Activated gamma-delta T cell treated with Interleukin-2 at 50 U/mL for 16 hours (primary cell): ENCODE measurements around the gene CCDC152.

Source experiments
- DNase-seq: peaks from one replicate; pipeline ENCODE4 v3.0.0-alpha.2; 2020

Gene CCDC152

DNA sequence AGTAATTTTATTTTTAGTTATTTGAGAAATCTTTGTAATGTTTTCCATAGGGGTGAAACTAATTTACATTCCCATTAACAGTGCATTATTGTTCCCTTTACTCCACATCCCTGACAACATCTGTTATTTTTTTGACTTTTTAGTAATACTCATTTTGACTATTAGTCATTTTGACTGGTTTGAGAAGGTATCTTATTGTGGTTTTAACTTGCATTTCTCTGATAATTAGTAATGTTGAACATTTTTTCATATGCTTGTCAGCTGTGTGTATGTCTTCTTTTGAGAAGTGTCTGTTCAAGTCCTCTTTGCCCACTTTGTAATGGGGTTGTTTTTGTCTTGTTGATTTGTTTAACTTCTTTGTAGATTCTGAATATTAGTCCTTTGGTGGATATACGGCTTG lies 27.5 kb downstream of the CCDC152 start:
- DNase-seq = no peak

DNA sequence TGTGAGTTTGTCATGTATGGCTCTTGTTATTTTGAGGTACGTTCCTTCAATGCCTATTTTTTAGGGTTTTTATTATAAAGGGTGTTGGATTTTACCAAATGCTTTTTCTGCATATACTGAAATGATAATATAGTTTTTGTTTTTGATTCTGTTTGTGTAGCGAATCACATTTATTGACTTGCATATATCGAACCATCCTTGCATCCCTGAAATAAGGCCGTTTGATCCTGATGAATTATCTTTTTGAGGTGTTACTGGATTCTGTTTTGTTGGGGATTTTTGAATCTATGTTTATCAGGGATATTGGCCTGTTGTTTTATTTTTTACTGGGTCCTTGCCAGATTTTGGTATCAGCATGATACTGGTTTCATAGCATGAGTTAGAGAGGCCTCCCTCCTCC lies 29.1 kb downstream of the CCDC152 start:
- DNase-seq = no peak

DNA sequence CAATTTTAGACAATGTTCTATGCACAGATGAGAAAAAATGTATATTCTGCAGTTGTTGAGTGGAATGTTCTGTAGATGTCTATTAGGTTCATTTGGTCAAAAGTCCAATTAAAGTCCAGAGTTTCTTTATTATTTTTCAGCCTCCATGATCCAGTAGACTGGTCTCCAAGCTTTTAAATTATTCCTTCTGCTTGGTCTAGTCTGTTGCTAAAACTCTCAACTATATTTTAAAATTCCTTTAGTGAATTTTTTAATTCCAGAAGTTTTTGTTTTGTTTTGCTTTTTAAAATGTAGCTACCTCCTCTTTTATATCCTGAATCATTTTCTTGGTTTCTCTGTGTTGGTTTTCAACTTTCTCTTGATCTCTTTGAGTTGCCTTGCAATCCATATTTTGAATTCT lies 30.5 kb downstream of the CCDC152 start:
- no peak for DNase-seq

DNA sequence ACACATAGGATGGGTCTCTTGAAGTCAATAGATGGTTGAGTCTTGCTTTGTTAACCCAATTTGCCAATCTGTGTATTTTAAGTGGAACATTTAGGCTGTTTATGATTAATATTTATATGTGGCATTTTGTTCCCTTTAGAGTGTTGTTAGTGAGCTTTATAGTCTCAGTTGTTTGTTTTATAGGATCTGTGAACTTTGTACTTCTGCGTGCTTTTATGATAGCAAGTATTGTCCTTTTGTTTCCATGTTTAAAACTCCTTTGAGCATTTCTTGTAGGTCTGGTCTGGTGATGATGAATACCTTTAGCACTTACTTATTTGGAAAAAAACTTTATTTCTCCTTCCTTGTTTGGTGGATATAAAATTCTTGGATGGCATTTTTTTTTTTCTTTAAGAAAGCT lies 31.2 kb downstream of the CCDC152 start:
- DNase-seq = no peak

DNA sequence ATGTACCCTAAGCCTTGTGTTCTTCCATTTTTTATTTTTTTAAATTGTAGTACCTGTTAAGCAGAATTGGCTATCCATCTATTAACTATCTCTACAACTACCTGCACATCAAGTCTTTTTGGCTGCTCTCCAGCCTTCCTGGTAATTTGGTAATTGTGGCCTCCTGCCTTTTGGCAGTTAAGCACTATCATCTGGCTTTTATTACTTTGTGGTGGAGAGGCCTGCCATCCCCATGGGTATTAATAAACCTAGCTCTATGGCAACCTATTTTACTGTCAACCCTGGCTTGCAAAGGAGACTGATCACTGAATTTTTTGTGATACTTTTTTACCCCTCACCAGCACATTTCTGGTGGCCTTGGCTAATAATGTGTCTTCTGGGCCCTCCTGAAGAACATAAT lies 34.5 kb downstream of the CCDC152 start:
- no peak for DNase-seq

DNA sequence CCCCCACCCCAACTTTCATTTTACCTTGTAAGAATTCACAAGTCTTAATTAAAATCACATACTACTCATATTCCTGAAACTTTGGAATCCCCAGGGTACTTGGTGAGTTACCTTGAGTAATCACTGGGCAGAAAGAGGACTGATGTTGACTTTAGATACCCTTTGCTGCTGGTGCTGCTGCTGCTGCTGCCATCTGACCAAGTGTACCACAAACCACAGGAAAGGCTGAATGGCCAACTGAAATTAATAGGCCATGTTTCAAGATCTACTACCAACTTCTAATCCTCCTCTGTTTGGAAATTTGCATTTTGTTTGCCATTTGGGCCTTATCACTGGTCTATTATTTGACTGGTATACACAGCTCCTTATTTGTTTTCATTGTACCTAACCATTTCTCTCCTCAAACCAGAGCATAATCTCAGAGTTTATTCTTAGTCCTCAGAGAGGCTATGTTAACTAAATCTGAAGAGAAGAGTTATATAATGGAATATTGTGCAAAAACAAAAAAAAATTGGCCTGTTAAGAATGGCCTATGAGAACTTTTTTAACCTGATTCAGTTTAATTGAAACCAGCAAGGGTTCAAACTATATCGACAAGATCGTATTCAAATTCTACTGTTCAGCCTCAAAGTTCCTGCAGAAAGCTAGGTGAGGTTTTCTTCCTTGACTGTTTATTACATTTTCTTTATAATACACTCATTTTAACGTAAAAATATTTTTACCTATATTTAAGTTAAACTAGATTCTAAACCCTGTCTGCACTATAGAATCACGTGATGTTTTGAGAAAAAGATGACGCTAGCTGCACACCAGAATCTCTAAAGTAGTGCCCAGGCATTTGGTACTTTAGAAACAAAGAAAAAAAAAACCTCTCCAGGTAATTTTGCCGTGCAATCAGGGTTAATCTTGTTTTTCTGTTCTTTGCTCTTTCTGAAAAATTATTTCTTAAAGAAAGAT lies 41.9 kb downstream of the CCDC152 start:
- no peak for DNase-seq

DNA sequence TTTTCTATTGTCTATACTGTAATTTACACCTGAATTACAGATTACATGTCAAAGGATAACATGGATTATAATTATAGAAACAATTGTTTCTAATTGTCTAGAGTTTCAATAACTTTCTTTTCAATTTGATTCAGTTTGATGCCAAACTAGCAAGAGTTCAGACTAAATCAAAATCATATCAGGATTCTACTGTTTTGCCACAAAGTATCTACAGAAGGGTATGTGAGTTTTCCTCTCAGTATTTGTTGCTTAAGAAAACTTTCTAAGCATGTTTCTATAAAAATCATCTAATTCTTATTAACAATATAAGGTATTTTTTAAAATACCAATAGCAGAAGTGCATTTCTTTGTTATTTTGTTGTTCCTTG lies 42.6 kb downstream of the CCDC152 start:
- no peak for DNase-seq

DNA sequence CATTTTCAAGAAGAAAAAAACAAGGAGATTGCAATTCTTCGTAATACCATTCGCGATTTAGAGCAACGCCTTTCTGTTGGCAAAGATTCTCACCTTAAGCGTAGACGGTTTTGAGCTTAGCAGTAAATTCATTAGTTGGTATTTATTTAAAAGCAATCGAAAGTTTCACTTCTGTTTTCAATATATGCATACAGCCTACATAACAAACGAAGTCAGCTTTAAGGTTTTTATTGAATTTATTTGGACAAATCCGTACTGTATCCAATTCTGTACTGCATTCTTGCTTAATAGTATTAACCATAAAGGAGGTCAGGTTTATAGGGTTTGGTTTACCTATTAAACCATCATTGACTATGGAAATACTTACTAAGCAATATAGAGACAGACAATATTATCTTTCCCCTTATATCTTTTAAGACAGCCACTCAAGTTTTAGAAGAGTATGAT lies 43.1 kb downstream of the CCDC152 start:
- no peak for DNase-seq

DNA sequence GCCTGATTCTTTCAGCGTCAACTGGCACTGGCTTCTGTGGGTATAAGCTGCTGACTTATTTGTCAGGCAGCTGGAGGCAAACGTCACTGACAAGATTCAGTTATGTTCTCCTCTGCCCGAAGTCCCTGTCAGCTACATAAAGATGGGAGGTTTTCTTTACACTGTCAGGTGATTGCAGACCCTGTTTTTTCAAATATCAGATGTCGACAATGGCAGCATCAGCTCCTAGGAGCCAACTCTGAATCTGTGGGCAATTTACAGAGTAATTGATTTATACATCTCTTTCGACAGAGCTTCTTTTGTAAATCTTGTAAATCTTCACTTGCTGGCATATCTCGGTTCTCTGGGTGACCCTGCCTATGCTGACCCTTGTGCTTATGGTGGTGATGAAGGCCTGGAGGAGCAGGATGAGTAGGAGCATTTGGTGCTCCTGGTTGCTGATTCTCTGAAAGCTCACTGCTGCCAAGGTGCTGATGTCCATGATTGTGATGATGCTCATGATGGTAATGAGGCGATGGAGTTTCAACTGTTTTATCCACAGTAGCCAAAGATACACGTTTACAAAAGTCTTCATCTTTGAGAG lies 44.2 kb downstream of the CCDC152 start:
- DNase-seq = no peak

DNA sequence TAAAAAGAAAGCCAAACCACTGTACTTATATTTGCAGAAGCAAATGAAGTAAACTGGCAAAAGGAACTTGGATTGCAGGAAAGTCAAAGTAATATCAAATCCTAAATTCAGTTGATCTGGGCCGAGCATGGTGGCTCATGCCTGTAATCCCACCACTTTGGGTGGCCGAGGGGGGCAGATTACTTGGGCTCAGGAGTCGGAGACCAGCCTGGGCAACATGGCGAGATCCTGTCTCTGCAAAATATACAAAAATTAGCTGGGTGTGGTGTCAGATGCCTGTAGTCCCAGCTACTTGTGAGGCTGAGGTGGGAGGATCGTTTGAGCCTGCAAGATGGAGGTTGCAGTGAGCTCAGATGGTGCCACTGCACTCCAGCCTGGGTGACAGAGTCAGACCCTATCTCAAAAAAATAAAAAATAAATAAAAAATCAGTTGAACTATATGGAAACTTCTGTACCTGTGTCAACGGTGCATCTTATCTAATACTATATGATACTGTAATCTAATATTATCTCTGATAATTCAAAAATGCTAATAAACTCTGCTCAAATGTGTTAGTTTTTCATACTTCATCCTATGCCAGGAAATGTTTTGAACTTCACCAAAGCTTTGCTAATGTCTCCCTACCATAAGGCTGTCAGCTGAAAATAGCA lies 45.0 kb downstream of the CCDC152 start:
- no peak for DNase-seq

DNA sequence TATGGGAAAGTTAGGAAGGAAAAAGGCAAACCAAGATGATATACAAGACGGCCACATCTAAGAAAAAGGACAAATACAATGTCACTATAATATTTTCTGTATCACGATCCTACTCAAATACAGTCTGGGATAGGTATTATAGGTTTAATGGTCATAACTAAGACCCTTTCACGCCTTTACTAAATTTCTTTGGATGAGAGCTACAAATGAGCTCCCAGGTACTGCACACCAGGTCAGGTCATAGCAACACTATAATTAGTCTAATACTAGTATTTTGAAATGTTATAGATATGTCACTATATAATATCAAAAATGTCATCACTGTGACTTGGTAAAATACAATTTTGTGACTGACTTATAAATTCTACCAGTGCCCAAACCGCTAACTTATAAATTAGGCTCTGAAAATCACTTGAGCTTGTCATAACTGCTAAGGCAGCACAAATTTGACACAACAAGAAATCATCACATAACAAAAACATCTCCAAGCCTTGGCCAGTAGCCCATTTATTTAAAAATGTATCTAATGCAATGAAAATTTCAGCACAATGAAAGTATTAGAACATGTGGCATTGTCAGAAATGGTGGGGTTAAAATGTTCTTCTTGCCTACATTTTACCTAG lies 48.2 kb downstream of the CCDC152 start:
- no peak for DNase-seq

DNA sequence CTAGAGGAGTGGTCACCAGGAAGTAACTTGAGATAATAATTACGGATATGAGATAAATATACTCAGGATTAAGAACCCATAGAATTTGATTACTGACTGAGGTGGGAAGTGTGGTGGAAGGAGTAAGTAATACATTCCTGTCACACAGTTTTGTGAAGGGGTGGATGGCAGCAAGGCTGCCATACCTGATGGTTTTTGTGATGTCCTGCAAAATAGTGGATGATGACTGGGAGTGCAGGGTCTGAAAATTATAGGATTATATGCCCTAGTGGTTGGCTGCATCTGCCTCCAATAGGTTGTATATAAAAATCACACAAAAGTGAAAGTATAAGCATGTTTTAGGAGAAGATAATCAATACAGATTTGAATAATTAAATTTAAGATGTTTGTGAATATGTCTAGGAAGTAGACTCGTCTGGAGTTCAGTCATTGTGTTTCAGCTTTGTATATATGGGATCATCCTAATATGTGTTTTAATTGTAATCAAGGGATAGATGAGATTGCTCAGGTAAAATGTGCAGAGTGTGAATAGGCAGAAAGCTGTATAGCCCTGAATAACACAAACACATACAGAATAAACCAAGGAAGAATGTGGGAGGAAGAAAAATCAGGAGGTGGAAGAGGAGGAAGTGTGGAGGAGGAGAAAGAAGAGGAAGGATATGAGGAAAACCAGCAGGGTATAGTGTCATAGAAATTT lies 49.5 kb downstream of the CCDC152 start:
- DNase-seq = no peak

DNA sequence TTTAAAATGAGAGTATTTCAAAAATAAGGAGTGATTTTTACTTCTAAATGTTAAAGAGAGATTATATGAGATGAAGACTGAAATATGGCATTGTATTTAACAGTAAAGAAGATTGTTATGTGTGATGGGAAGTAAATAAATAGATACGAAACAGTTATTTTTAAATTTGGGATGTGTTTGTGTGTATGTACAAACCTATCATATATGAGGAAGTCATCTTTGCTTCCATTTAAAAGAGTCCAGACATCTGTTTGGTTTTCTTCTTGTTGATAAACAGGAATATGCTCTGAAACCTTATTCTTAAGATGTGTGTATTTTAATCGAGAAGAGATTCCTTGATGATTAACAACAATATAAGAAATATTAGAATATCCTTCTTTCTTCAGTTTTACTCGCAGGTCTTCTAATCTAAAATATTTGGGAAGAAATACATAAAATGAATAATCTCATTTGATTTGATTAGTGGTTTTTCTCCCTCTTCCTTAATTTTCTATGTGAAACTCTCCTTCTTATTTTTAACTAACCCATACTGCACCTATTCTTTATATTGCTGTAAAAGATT lies 50.2 kb downstream of the CCDC152 start:
- DNase-seq = no peak

DNA sequence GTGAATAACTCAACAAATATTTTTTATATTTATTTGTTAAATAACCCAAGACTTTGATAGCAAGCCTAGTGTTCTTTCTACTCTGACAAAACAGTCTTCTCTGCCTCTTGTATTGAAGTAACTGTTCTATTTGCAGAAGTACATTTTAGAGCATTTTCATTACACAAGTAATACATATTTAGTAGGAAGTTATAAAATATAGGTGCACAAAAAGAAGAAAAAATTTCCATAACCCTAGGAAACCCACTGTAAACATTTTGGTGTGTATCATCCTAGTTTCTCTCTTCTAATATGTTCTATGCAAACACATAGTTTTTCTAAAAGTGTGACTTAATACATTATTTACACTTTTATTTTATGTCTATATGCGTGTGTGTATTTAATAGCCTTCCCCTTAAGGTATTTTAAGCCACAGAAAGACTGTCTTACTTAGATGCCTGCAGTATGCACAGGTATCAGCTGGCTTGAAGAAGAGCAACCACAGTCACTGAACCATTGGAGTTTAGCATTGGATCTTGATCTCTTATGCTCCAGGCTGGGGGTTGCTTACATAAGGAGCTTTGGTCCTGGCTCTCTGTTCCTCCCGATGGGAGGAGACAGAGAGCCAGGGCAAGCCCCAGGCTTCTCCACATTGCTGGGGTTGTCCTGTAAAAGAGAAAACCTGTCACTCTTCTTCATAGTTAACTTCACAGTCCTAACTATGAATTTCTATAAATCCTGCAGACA lies 51.3 kb downstream of the CCDC152 start:
- no peak for DNase-seq

DNA sequence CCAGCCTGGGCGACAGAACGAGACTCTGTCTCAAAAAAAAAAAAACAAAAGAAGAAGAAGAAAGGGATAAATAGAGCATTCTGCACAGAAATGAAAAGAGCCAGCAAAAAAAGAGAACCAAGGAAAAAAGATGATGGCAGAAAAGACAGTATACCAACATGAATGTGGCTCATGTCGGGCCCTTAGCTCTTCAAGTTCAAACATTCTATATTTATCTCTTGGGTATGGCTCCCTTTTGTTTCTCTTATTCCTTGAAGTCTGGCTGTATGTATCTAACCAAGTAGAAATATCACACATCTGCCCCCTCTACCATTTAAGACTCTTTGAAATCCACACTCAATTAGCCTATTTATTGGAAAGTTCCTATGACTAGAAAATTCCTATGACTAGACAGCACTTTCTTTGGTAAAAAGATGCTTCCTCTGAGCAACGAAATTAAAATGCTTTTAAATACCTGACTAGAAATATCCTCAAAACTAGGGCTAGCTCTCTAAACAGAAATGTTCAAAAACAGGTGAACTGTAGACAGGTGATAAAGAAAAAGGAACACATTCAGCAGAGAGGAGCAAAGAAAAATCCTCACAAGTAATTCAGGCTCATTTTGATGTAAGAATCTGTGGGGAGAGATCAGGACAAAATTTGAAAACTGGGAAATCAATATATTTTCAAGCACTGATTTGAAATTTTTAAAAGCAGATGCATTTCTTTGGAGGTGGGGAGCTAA lies 52.4 kb downstream of the CCDC152 start:
- DNase-seq = no peak

DNA sequence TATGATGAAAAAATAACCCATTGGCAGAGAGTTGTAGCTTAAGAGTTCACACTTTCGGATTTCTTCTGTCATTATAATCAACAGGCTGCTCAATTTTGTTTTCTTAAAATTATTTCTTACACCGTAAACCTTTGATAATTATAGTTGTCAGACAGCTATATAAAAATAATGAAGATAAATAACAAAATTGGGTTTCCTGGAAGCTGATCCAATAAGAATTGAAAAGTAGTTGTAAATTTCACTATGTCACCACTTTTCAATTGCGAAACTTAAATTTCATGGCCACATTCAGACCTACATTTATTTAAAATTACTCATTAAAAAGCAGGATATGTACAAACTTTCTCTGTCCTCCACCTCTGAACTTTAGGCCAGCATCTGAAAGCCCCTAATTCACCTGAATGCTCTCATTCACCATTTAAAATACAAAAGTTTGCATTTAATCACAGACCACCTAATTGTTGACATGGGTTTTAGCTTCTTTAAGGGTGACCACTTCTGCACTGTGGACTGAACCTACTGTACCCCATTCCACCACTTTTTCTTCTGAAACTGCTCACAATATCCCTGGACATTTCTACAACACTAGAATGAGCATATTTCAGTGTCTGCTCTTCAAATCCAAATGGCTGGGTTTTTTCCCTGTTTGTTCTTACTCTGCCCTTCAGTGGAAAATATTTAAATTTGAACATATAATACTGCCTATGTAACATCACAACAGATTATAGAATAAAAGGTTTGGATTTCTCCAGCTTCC lies 54.4 kb downstream of the CCDC152 start:
- DNase-seq = no peak

DNA sequence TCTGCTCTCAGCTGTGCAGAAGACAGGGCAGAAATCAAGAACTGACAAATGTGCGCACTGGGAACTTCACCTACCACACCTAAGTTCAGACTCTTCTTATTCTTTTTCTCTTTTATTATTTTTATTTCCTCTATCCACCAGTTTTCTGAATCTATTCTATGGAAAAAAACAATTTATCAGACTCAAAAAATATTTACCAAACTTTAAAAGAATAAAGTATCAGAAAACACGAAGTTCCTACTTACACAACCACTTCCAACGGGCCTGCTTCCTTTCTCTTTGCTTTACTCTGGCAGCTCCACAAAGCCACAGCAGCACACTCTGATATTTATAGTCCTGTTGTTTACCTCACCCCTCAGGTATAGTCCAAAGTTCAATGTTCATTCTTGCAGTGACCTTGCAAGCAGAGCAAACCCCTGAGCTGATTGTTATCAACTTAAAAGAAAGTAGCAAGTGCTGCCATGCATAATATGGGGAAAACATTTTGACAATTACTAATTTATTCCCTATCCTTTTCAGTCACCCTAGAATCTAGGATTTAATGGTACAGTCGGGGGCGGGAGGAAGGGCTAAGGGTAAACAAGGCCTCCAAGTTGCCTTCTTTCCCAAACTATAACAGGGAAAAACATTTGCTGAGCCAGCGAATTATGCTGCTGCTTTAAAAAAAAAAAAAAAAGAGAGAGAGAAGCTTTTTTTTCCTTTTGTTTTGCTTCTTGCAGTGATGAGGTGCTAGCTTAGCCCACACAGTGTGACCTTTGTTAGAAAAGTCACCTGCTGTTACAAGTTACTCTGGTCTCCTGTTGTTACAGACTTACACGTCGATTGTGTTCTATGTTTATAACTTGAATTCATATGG lies 55.2 kb downstream of the CCDC152 start, which contains the start of gene SELENOP:
SELENOP (minus strand) TSS at position 302 of the 856 bp plus-strand sequence. CDS start 3,539 bp downstream, outside the sequence.
- no peak for DNase-seq

DNA sequence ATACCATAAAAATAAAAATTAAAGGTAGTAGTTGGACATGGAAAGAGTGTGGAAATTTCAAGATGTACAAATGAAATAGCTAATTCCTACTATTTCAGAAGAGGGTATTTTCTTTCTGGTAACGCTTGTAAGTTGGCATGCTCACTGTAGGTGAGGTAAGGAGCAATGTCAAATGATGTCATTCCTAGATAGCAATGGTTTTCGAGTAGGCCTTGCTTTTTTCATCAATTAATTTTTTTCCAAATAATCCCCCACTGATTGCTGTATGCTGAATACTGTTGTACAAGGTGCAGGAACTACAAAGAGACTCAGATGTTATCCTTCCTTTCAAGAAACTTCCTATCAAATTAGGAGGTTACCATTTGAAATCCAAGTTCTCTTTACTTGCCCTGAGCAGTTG lies 56.0 kb downstream of the CCDC152 start:
- no peak for DNase-seq

DNA sequence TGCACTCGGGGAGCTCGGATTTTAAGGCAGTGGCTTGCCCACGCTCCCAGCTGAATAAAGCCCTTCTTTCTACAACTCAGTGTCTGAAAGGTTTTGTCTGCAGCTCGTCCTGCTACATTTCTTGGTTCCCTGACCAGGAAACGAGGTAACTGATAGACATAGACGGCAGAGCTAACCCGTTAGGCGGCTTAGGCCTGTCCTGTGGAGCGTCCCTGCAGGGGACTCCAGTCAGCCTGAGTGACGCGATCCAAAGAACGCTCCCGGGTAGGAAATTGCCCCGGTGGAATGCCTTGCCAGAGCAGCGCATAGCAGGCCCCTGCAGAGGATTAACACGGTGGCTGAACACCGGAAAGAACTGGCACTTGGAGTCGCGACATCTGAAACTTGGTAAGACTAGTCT lies 56.9 kb downstream of the CCDC152 start:
- DNase-seq = no peak
